ENCODE data around the gene CDK16. TPM values are rescaled to one million over a fixed set of nuclear protein-coding genes. Genes with fewer than 3 reads are reported as not detected.

CDK16 gene
- total and polyA plus RNA-seq, 9 of the 15 experiments (the other 6 are each of a cell fraction or from before 2014, with no cell fraction given), result 3.9 to 104 (median 57.5) TPM

DNA sequence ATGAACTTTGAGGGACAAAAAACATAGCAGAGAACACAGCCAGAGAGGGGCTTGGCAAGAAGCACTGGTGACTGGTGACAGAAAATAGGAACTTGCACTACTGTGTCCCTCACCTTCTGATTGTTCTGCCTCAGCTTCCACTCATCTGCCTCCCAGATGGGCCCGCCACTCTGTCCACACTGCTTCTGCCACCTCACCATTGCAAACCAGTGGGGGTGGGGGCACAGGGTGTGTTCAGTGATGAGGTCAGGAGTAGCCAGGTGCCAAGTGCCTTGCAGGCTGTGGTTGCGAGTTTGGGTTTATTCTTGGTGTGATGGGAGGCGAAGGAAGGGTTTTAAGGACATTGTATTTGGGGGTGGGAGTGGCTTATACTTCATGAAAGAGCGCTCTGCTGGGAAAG, 34.0 kb upstream of the CDK16 start (continued):
- TF ChIP-seq CEBPZ (IDR thresholded peaks at IDR 0.05; ENCODE audit: borderline replicate concordance, low read depth, low read length) (no peak), IRF2 (CRISPR knock-in tag; IDR thresholded peaks at IDR 0.05) (no peak), MED1 (CRISPR knock-in tag; IDR thresholded peaks at IDR 0.05; ENCODE audit: borderline replicate concordance) (no peak)

- H3K4me2 ChIP-seq (ENCODE audit: insufficient read depth, low read length), result no peak overlapping the region
- in situ Hi-C loops (cut with MboI), result no loop called here
- no peaks in the 10 kb centered on the region for H3K9me1 ChIP-seq (ENCODE audit: control insufficient read depth, insufficient read depth, low read length)
- WGBS (ENCODE audit: insufficient coverage, low coverage, missing lambda C conversion rate), result 100% methylated on average over 1 of the region's 17 CpGs
- peaks cover 0 to 7% of the 10 kb centered on the region in 2 experiments; a peak in 2 of 5 replicates for H3K4me1 ChIP-seq (replicated peaks in 1 of 2; ENCODE audit: control insufficient read depth in 2 of 2, insufficient read depth in 2 of 2, low read length in 2 of 2)
- no peak overlapping the region for H2AFZ ChIP-seq (ENCODE audit: low read depth, low read length)
- H4K20me1 ChIP-seq (replicated peaks; ENCODE audit: control insufficient read depth, insufficient read depth, low read length), result no peaks in the 10 kb centered on the region
- DNase-seq (ENCODE audit: extremely low read depth in 1 of 4, low spot score in 3 of 4) (no peak), FAIRE-seq (no peak), ATAC-seq (no peak)
- ChIA-PET CTCF (ENCODE audit: low intra/inter-chr PET ratio) (no interaction called here), POLR2A (interaction anchor here (0.6 kb wide), 1 partner anchor 312 kb away, joined by 3 read pairs; no protein-coding TSS in a partner anchor)
- intact Hi-C loops (cut with micrococcal nuclease), result no loop called here
- H3K79me2 ChIP-seq (ENCODE audit: control insufficient read depth, insufficient read depth, low read length), result no peaks in the 10 kb centered on the region
- no peak for TF ChIP-seq MAFG (tag; conservative IDR thresholded peaks at IDR 0.05)
- peak; percentile 52; the same call in 1 of the 2 replicates for TF ChIP-seq POLR2G (IDR thresholded peaks at IDR 0.05; ENCODE audit: low read depth, low read length)
- no TSS peak for BruUV-seq (replicated peaks)
- H3K27ac ChIP-seq (ENCODE audit: extremely low read depth, low read depth, low read length), result no peak overlapping the region
- no peaks in the 10 kb centered on the region for H3K9me3 ChIP-seq (replicated peaks; ENCODE audit: control insufficient read depth, insufficient read depth, low read depth, low read length)
- H3K27me3 ChIP-seq (ENCODE audit: control insufficient read depth in 2 of 2, insufficient read depth in 2 of 2, low read length in 2 of 2), result no peaks in the 10 kb centered on the region
- H3K36me3 ChIP-seq (ENCODE audit: control insufficient read depth, insufficient read depth, low read length), result peaks cover 57% of the 10 kb centered on the region; the same call in 2 of the 3 replicates
- H3K9ac ChIP-seq (ENCODE audit: insufficient read depth in 1 of 2, low read depth in 2 of 2, low read length in 2 of 2), result no peak overlapping the region
- H3K4me3 ChIP-seq, result no peak overlapping the region
These were observed 33.2 kb upstream of the CDK16 start for GRCh38 chrX:47185241-47185640.
